Measurements from ENCODE around the gene RNF138. TPM values are rescaled to one million over a fixed set of nuclear protein-coding genes. Genes with fewer than 3 reads are reported as not detected.

The RNF138 gene
- total and polyA plus RNA-seq, 10 of the 15 experiments (the other 5 are each of a cell fraction or from before 2014, with no cell fraction given) = 24.2 to 75.2 (median 40.1) TPM

GRCh38 chr18:32111706-32112105 is 20.0 kb downstream of the RNF138 start:
- no peaks in the 10 kb centered on the region for H3K9me3 ChIP-seq (replicated peaks; ENCODE audit: control insufficient read depth, insufficient read depth, low read length)
- 49% methylated on average over 3 of the region's 3 CpGs for WGBS (ENCODE audit: insufficient coverage, insufficient replicate concordance, low lambda C conversion rate, missing lambda C conversion rate)
- no peaks in the 10 kb centered on the region; the same call in 1 of the 2 replicates for H4K20me1 ChIP-seq (ENCODE audit: control insufficient read depth, insufficient read depth)
- peaks cover 46% of the 10 kb centered on the region for H3K79me2 ChIP-seq (ENCODE audit: control insufficient read depth, insufficient read depth, low read length)
- no peak for TF ChIP-seq NR2C2 (IDR thresholded peaks at IDR 0.05; ENCODE audit: borderline replicate concordance, control insufficient read depth, insufficient read length, low read depth)
- no peak for TF ChIP-seq KLF5 (IDR thresholded peaks at IDR 0.05; ENCODE audit: partially characterized antibody)
- no peak for TF ChIP-seq POLR2A (IDR thresholded peaks at IDR 0.05; ENCODE audit: low read depth, low read length)
- TF ChIP-seq CREB1 (IDR thresholded peaks at IDR 0.05; ENCODE audit: low read depth) = no peak
- TF ChIP-seq PAX8 (IDR thresholded peaks at IDR 0.05) = no peak
- no peak for TF ChIP-seq ATF7 (IDR thresholded peaks at IDR 0.05; ENCODE audit: low read depth)
- TF ChIP-seq ZBTB33 (IDR thresholded peaks at IDR 0.05) = no peak
- TF ChIP-seq IRF4 (IDR thresholded peaks at IDR 0.05; ENCODE audit: low read depth, low read length) = no peak
- TF ChIP-seq YBX1 (IDR thresholded peaks at IDR 0.05) = no peak
- no peak for TF ChIP-seq MTA3 (IDR thresholded peaks at IDR 0.05; ENCODE audit: borderline replicate concordance, low read length)
- TF ChIP-seq ASH2L (IDR thresholded peaks at IDR 0.05; ENCODE audit: borderline replicate concordance, low read depth) = no peak
- TF ChIP-seq ZNF592 (IDR thresholded peaks at IDR 0.05) = no peak
- no peak for TF ChIP-seq TAF1 (IDR thresholded peaks at IDR 0.05; ENCODE audit: borderline replicate concordance, low read depth, low read length)
- intact Hi-C loops (cut with micrococcal nuclease; ENCODE audit: unreplicated experiment) = no loop called here
- ChIA-PET CTCF (no interaction called here), POLR2A (no interaction called here), RAD21 (ENCODE audit: unreplicated experiment) (no interaction called here), SMC1A (ENCODE audit: uncharacterized antibody, unreplicated experiment) (interaction anchor here (1.5 kb wide), 1 partner anchor 8 kb away, joined by 3 read pairs; no protein-coding TSS in a partner anchor)
- no peak for FAIRE-seq
- no peak for ATAC-seq
- peaks cover 4 to 23% of the 10 kb centered on the region in 2 experiments for H3K36me3 ChIP-seq (ENCODE audit: control insufficient read depth in 2 of 2, insufficient read depth in 2 of 2, low read length in 1 of 2)
- in situ Hi-C loops (cut with MboI) = no loop called here
- H3K27me3 ChIP-seq (replicated peaks in 1 of 2; ENCODE audit: control insufficient read depth in 2 of 2, insufficient read depth in 2 of 2, low read length in 1 of 2) = no peaks in the 10 kb centered on the region
- no TSS peak for BruUV-seq (replicated peaks)
- H3K27ac ChIP-seq (ENCODE audit: control insufficient read depth, insufficient read depth) = no peak overlapping the region
- no peak overlapping the region for H3K4me3 ChIP-seq
- no peak overlapping the region for H2AFZ ChIP-seq (ENCODE audit: control insufficient read depth, low read depth, low read length)
- no peak for DNase-seq (ENCODE audit: low read depth, low spot score)
- H3K4me2 ChIP-seq (ENCODE audit: control insufficient read depth, insufficient read depth) = no peak overlapping the region
- H3K9ac ChIP-seq (ENCODE audit: control insufficient read depth, insufficient read depth, low read length) = no peak overlapping the region
- H3K4me1 ChIP-seq (ENCODE audit: control insufficient read depth, insufficient read depth, low read length) = no peaks in the 10 kb centered on the region
